ENCODE measurements around the gene TMTC3.

Gene TMTC3

GRCh38 chr12:88175544-88175943 is 33.4 kb downstream of the TMTC3 start:
- no peak for DNase-seq (ENCODE audit: low spot score)
- no peak overlapping the region for H3K4ac ChIP-seq (ENCODE audit: low read length)
- H2AFZ ChIP-seq (ENCODE audit: low read length): no peak overlapping the region
- H3K4me2 ChIP-seq (ENCODE audit: insufficient read depth, low read length, poor library complexity, severe bottlenecking): no peak overlapping the region
- H3K4me3 ChIP-seq (ENCODE audit: low read length in 2 of 2): no peak overlapping the region
- H3K79me1 ChIP-seq (ENCODE audit: low read depth, low read length): no peaks in the 10 kb centered on the region
- H2BK120ac ChIP-seq (ENCODE audit: low read depth, low read length): no peak overlapping the region
- H2BK12ac ChIP-seq (ENCODE audit: low read length): no peak overlapping the region
- H3K18ac ChIP-seq (ENCODE audit: low read length): no peak overlapping the region
- H3K4me1 ChIP-seq (ENCODE audit: control insufficient read depth in 2 of 2, insufficient read depth in 1 of 2, low read depth in 1 of 2, low read length in 2 of 2): no peaks in the 10 kb centered on the region
- WGBS, 2 donors (ENCODE audit: extremely low coverage in 2 of 2, insufficient read length in 2 of 2, insufficient replicate concordance in 1 of 2): no CpG with 5 or more reads among the region's 3 CpGs
- H3K14ac ChIP-seq (ENCODE audit: low read length): no peak overlapping the region
- no peak overlapping the region for H3K27ac ChIP-seq (replicated peaks; ENCODE audit: low read length)
- no peaks in the 10 kb centered on the region for H3K27me3 ChIP-seq (ENCODE audit: control insufficient read depth in 3 of 3, insufficient read depth in 3 of 3, low read depth in 1 of 3, low read length in 3 of 3)
- H3K36me3 ChIP-seq (replicated peaks in 1 of 2; ENCODE audit: control insufficient read depth in 2 of 2, insufficient read depth in 2 of 2, low read length in 2 of 2): peaks cover 4 to 78% of the 10 kb centered on the region in 2 donors
- no peak overlapping the region for H2AK5ac ChIP-seq (ENCODE audit: low read depth, low read length)
- no peak overlapping the region for H4K8ac ChIP-seq (ENCODE audit: low read depth, low read length)
- H4K91ac ChIP-seq (ENCODE audit: low read depth, low read length, poor library complexity): no peak overlapping the region
- no peak overlapping the region for H2BK5ac ChIP-seq (ENCODE audit: low read length)
- H3K9ac ChIP-seq (ENCODE audit: low read depth, low read length, poor library complexity): no peak overlapping the region
- no peak overlapping the region for H3K23ac ChIP-seq (ENCODE audit: low read depth, low read length, poor library complexity)
- H3K9me3 ChIP-seq (replicated peaks in 1 of 2; ENCODE audit: control insufficient read depth in 2 of 2, insufficient read depth in 1 of 2, low read depth in 1 of 2, low read length in 2 of 2): no peaks in the 10 kb centered on the region
- H2BK15ac ChIP-seq (ENCODE audit: low read length): no peak overlapping the region

- peaks cover 8 to 70% of the 10 kb centered on the region in 2 donors for H3K36me3 ChIP-seq (replicated peaks in 1 of 2; ENCODE audit: control insufficient read depth in 2 of 2, insufficient read depth in 2 of 2, low read length in 2 of 2)
- H3K4me3 ChIP-seq (ENCODE audit: low read length in 2 of 2): no peak overlapping the region
- H4K8ac ChIP-seq (ENCODE audit: low read depth, low read length): no peak overlapping the region
- H3K27me3 ChIP-seq (ENCODE audit: control insufficient read depth in 3 of 3, insufficient read depth in 3 of 3, low read depth in 1 of 3, low read length in 3 of 3): no peaks in the 10 kb centered on the region
- no peak overlapping the region for H3K27ac ChIP-seq (replicated peaks; ENCODE audit: low read length)
- DNase-seq (ENCODE audit: low spot score): no peak
- no peak overlapping the region for H3K18ac ChIP-seq (ENCODE audit: low read length)
- H3K79me1 ChIP-seq (ENCODE audit: low read depth, low read length): peaks cover 2% of the 10 kb centered on the region
- H3K4me1 ChIP-seq (ENCODE audit: control insufficient read depth in 2 of 2, insufficient read depth in 1 of 2, low read depth in 1 of 2, low read length in 2 of 2): no peaks in the 10 kb centered on the region
- no peak overlapping the region for H3K9ac ChIP-seq (ENCODE audit: low read depth, low read length, poor library complexity)
- no peak overlapping the region for H2BK5ac ChIP-seq (ENCODE audit: low read length)
- H3K14ac ChIP-seq (ENCODE audit: low read length): no peak overlapping the region
- H3K23ac ChIP-seq (ENCODE audit: low read depth, low read length, poor library complexity): no peak overlapping the region
- H2BK15ac ChIP-seq (ENCODE audit: low read length): no peak overlapping the region
- no peak overlapping the region for H2AFZ ChIP-seq (ENCODE audit: low read length)
- H2BK12ac ChIP-seq (ENCODE audit: low read length): no peak overlapping the region
- H3K9me3 ChIP-seq (replicated peaks in 1 of 2; ENCODE audit: control insufficient read depth in 2 of 2, insufficient read depth in 1 of 2, low read depth in 1 of 2, low read length in 2 of 2): peaks cover 2 to 7% of the 10 kb centered on the region in 2 donors
- no peak overlapping the region for H3K4me2 ChIP-seq (ENCODE audit: insufficient read depth, low read length, poor library complexity, severe bottlenecking)
- no CpG with 5 or more reads among the region's 6 CpGs for WGBS, 2 donors (ENCODE audit: extremely low coverage in 2 of 2, insufficient read length in 2 of 2, insufficient replicate concordance in 1 of 2)
- H3K4ac ChIP-seq (ENCODE audit: low read length): no peak overlapping the region
- no peak overlapping the region for H4K91ac ChIP-seq (ENCODE audit: low read depth, low read length, poor library complexity)
- H2BK120ac ChIP-seq (ENCODE audit: low read depth, low read length): no peak overlapping the region
- no peak overlapping the region for H2AK5ac ChIP-seq (ENCODE audit: low read depth, low read length)
Observed at GRCh38 chr12:88179436-88180014, 37.4 kb downstream of the TMTC3 start.

- Histone ChIP-seq H3K4me2 (ENCODE audit: insufficient read depth, low read length, poor library complexity, severe bottlenecking) (no peak overlapping the region), H3K18ac (ENCODE audit: low read length) (no peak overlapping the region), H2BK120ac (ENCODE audit: low read depth, low read length) (no peak overlapping the region), H2AK5ac (ENCODE audit: low read depth, low read length) (no peak overlapping the region), H3K36me3 (replicated peaks in 1 of 2; ENCODE audit: control insufficient read depth in 2 of 2, insufficient read depth in 2 of 2, low read length in 2 of 2) (peaks cover 5 to 58% of the 10 kb centered on the region in 2 donors), H3K9ac (ENCODE audit: low read depth, low read length, poor library complexity) (no peak overlapping the region), H3K4me1 (ENCODE audit: control insufficient read depth in 2 of 2, insufficient read depth in 1 of 2, low read depth in 1 of 2, low read length in 2 of 2) (no peaks in the 10 kb centered on the region), H4K8ac (ENCODE audit: low read depth, low read length) (no peak overlapping the region), H4K91ac (ENCODE audit: low read depth, low read length, poor library complexity) (no peak overlapping the region), H3K4me3 (ENCODE audit: low read length in 2 of 2) (no peak overlapping the region), H2AFZ (ENCODE audit: low read length) (no peak overlapping the region), H2BK5ac (ENCODE audit: low read length) (no peak overlapping the region), H2BK12ac (ENCODE audit: low read length) (no peak overlapping the region), H3K9me3 (replicated peaks in 1 of 2; ENCODE audit: control insufficient read depth in 2 of 2, insufficient read depth in 1 of 2, low read depth in 1 of 2, low read length in 2 of 2) (peaks cover 2 to 18% of the 10 kb centered on the region in 2 donors), H2BK15ac (ENCODE audit: low read length) (no peak overlapping the region), H3K79me1 (ENCODE audit: low read depth, low read length) (peaks cover 2% of the 10 kb centered on the region), H3K4ac (ENCODE audit: low read length) (no peak overlapping the region), H3K23ac (ENCODE audit: low read depth, low read length, poor library complexity) (no peak overlapping the region), H3K27ac (replicated peaks; ENCODE audit: low read length) (no peak overlapping the region), H3K14ac (ENCODE audit: low read length) (no peak overlapping the region), H3K27me3 (ENCODE audit: control insufficient read depth in 3 of 3, insufficient read depth in 3 of 3, low read depth in 1 of 3, low read length in 3 of 3) (no peaks in the 10 kb centered on the region)
- no peak for DNase-seq (ENCODE audit: low spot score)
- WGBS, 2 donors (ENCODE audit: extremely low coverage in 2 of 2, insufficient read length in 2 of 2, insufficient replicate concordance in 1 of 2): no CpG with 5 or more reads among the region's 3 CpGs
Observed at GRCh38 chr12:88181881-88182280, 39.8 kb downstream of the TMTC3 start.

GRCh38 chr12:88182416-88182815 is 40.3 kb downstream of the TMTC3 start:
- Histone ChIP-seq H2BK5ac (ENCODE audit: low read length) (no peak overlapping the region), H3K9me3 (replicated peaks in 1 of 2; ENCODE audit: control insufficient read depth in 2 of 2, insufficient read depth in 1 of 2, low read depth in 1 of 2, low read length in 2 of 2) (peaks cover 2 to 18% of the 10 kb centered on the region in 2 donors), H2AK5ac (ENCODE audit: low read depth, low read length) (no peak overlapping the region), H2BK15ac (ENCODE audit: low read length) (no peak overlapping the region), H2AFZ (ENCODE audit: low read length) (no peak overlapping the region), H2BK12ac (ENCODE audit: low read length) (no peak overlapping the region), H3K27ac (replicated peaks; ENCODE audit: low read length) (no peak overlapping the region), H3K4me2 (ENCODE audit: insufficient read depth, low read length, poor library complexity, severe bottlenecking) (no peak overlapping the region), H4K91ac (ENCODE audit: low read depth, low read length, poor library complexity) (no peak overlapping the region), H3K4me3 (ENCODE audit: low read length in 2 of 2) (no peak overlapping the region), H3K4ac (ENCODE audit: low read length) (no peak overlapping the region), H2BK120ac (ENCODE audit: low read depth, low read length) (no peak overlapping the region), H3K36me3 (replicated peaks in 1 of 2; ENCODE audit: control insufficient read depth in 2 of 2, insufficient read depth in 2 of 2, low read length in 2 of 2) (peaks cover 5 to 53% of the 10 kb centered on the region in 2 donors), H3K4me1 (ENCODE audit: control insufficient read depth in 2 of 2, insufficient read depth in 1 of 2, low read depth in 1 of 2, low read length in 2 of 2) (no peaks in the 10 kb centered on the region), H3K23ac (ENCODE audit: low read depth, low read length, poor library complexity) (no peak overlapping the region), H3K79me1 (ENCODE audit: low read depth, low read length) (peaks cover 2% of the 10 kb centered on the region), H4K8ac (ENCODE audit: low read depth, low read length) (no peak overlapping the region), H3K27me3 (ENCODE audit: control insufficient read depth in 3 of 3, insufficient read depth in 3 of 3, low read depth in 1 of 3, low read length in 3 of 3) (no peaks in the 10 kb centered on the region), H3K14ac (ENCODE audit: low read length) (no peak overlapping the region), H3K18ac (ENCODE audit: low read length) (no peak overlapping the region), H3K9ac (ENCODE audit: low read depth, low read length, poor library complexity) (no peak overlapping the region)
- no CpG with 5 or more reads among the region's 3 CpGs for WGBS, 2 donors (ENCODE audit: extremely low coverage in 2 of 2, insufficient read length in 2 of 2, insufficient replicate concordance in 1 of 2)
- DNase-seq (ENCODE audit: low spot score): no peak
